GM21447 (cell line): ENCODE results near the gene CLEC4E.
A peak's percentile ranks its signal among the peaks of the same experiment; 100 is the strongest.
"Not testable (repeated sequence)": the region's sequence is repeated elsewhere in the genome, so short reads cannot be mapped to it uniquely, and the experiment has no call there.

Experiments
- ATAC-seq: cut with Tn5 transposase; IDR thresholded peaks from one replicate; pipeline ENCODE4 v1.9.1; 2021; ENCODE audit not compliant: unreplicated experiment

The CLEC4E gene

DNA sequence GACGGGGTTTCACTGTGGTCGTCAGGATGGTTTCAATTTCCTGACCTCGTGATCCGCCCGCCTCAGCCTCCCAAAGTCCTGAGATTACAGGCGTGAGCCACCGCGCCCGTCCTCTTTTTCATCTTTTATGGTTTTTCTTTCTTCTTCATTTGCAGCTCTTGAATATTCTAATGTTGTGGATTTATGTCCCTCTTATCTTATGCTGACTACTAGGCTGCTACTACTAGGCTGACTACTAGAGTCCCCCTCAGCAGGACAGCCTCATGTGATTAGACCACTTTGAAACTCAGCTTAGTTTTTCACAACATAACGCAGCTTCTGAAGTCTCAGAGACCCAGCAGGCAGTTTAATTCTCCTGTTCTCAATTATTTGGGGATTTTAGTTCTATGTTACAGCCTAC, 857 bp upstream of the CLEC4E start:
- no peak for ATAC-seq

DNA sequence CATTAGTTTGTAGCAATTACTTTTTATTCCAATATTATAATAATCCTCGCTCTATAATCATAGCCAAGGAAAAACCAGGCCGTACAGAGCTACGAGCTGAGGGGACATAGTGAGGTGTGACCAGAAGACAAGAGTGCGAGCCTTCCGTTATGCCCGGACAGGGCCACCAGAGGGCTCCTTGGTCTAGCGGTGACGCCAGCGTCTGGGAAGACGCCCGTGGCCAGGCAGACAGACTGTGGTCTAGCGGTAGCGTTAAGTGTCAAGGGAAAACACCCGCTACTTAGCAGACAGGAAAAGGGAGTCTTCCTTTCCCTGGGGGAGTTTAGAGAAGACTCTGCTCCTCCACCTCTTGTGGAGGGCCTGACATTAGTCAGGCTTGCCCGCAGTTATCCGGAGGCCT, 2.9 kb downstream of the CLEC4E start:
- ATAC-seq = not testable (repeated sequence)

DNA sequence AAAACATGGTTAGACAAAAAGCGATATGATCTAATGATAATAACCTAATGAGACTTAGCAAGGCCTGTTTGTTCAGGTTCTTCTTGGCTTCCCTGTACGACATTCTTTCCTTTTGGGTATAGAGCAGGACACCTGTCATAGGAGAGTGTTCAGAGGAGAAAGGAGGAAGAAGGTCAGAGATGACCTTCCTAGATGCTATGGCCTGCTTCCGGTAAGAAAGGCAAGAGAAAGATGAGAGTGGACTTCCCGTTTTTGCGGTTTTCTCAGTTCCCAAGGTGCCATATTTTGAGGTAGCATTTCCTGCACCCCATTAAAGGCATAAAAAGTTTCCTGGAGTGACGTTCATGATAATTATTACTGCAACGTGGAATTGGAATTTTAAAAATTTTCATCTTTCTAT, 8.7 kb downstream of the CLEC4E start:
- ATAC-seq = no peak

DNA sequence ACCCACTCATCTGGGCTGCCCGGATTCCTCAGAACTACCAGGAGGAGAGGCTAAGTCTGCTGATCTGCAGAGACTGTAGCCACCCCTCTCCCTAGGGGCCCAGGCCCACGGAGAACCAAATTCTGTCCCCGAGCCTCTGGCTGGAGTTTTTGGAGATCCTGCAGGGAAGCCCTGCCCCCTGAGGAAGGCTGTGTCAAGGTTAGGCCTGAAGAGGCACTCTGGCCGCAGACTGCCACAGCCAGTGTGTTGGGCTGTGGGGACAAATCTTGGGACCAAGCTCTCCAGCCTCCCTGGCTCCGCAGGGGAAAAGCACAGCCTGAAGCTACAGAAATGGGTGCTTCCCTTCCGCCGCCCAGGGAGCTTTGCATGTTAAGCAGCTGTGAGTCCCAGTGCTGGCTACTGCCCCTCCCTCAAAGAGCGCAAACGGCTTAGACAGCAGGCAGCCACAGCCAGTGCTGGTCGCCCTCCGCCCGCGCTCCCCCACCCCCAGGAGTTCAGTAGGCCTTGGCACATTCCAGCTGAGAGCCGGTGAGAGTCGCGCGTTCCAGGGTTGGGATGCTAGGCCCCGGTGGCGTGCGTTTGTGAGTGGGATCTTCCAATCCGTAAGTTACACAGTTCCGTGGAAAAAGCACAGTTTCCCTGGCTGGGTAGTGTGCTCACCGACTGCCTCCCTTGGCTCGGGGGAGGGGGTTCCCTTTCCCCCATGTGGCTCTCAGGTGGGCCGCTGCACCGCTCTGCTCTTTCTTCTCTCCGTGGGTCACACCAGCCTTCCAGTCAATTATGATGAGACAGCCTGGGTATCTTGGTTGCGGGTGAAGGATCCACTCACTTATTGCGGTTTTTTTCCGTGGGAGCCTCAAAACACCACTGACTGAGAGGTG, 13.2 kb downstream of the CLEC4E start:
- ATAC-seq = no peak

DNA sequence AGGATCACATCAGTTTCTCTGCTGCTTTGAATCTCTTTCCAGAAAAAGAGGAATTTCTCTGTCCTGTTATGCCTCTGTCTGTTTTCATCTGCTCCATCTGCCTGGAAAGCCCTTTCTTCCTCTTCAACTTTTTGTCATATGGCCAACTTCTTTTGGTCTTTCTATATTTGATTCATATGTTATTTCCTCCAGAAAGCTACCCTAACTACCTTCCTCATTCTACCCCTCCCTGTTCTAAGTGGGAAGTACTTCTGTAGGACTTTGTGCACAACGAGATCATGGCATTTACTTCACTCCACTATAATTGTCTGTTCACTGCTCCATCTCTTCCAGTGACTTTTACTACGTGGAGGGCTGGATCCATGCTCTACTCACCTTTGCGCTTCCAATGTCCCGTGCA, 21.5 kb downstream of the CLEC4E start:
- no peak for ATAC-seq

DNA sequence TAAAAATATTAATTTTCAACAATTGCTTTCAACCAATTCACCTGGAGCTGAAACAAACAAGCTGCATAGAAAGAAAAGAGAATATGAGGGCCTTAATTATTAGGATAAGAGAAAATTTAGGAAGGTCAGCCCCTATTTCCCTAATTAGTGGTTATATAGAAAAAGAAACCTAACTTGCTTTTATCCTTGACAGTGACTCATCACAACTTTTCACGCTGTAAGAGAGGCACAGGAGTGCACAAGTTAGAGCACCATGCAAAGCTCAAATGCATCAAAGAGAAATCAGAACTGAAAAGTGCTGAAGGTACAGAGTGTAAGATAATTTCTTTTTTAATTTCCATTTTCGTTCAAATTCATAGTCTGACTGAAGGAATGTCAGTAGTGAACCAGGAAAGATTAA, 22.7 kb downstream of the CLEC4E start:
- ATAC-seq = no peak

DNA sequence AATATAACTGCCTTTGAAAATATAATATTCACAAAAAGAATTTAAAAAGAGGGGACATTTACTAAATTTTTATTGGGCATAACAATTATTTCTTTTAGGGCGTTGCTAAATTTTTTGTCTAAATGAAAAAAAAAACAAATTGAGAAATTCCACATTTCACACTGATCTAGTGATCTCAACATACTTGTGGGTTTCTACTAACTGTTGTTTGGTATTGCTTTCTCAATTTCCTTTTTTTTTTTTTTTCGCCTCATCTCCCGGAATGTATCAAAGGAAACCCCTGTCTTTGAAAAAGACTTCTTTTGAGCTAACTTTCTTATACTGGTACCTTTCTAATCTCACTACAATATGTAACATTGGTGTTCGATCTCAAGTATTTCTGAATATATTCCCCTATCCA, 27.4 kb downstream of the CLEC4E start, which contains the start of gene CLEC4D:
CLEC4D (plus strand) TSS at position 248 of the 400 bp plus-strand sequence. CDS start 230 bp downstream, outside the sequence.
- ATAC-seq = no peak

DNA sequence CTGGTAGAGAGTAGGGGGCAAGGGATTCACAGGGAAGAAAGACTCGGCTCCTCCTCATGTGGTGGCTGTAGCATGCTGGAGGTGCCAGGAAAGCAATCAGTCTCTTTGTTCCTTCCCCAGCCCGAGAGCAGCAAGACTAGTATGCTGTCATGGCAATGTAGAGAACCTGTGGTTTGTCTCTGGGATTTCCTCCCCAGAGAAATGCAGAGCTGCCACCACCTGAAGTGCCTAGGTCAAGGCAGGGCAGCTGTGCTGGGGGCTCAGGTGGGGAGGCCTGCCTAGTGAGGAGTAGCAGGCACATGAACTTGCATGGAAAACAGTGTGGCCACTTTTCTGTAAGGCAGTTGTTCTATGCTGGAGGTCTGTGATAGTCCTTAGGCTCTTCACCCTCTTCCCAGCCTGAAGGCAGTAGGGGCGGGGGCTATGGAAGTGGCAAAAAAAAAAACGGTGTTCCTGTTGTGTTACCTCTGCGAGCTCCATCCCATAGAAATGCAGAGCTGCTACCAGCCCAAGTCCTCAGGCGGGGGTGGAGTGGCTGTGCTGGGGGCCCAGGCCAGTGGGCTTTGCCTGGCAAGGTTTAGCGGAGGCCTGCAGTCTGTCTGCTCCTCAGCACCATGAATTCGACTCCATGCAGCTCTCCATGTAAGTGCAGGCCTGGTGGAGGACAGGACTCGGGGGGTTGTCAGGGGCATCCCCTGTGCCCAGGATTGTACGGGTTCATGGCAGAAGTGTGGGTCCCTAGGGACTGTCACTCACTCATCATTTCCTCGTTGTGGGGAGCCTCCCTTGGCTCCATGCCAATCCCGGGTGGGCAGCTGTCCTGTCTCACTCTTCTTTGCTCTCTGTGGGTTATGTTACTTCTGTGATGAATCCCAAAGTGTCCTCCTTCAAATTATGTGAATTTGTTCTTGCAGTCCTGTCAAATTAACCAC, 31.5 kb downstream of the CLEC4E start:
- no peak for ATAC-seq

DNA sequence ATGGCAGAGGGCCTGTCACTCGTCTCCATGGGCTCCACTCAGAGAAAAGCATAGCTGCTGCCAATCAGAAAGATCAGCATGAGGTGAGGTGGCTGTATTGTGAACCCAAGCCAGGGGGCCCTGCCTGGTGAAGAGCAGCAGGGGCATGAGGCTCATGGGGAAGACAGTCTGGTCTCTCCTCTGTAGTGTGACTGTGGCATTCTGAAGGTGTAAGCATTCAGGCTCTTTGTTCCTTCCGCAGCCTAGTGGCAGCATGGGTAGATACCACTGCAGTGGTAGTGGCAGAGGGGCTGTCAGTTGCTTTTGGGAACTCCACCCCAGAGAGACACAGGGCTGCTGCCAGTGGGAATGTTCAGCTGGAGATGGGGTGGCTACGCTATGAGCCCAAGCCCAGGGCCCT, 32.5 kb downstream of the CLEC4E start:
- ATAC-seq = no peak

DNA sequence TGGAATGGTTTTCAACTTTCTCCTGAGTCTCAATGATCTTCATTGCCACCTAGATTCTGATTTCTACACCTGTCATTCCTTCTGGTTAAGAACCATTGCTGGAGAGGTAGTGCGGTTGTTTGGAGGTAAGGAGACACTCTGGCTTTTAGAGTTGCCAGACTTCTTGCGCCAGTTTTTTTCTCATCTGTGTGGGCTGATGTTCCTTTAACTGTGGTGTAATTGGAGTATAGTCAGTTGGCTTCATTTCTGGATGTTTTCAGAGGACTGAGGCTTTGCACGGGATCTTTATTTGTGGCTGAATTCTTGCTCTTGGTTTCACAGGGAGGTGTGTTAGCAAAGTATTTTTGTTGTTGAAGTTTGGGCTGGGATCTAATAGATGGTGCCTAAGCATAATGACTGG, 33.1 kb downstream of the CLEC4E start:
- no peak for ATAC-seq

DNA sequence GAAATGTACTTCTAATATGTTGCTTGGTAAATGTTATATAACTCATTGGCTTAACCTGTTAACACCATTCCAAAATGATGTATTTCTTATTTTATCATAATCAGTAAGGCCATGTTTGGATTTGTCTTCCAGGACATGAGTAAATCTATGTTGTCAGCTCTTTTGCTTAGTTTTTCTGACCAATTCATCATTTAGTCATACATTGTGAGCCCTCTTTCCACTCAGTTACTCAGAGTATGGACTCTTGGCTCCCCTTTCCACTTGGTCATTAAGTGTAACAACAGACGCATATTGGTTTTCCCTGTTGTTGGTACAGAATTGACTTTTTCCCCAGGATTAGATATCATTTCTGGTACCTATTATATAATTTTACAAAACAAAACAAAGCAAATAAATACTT, 36.4 kb downstream of the CLEC4E start:
- ATAC-seq = no peak

DNA sequence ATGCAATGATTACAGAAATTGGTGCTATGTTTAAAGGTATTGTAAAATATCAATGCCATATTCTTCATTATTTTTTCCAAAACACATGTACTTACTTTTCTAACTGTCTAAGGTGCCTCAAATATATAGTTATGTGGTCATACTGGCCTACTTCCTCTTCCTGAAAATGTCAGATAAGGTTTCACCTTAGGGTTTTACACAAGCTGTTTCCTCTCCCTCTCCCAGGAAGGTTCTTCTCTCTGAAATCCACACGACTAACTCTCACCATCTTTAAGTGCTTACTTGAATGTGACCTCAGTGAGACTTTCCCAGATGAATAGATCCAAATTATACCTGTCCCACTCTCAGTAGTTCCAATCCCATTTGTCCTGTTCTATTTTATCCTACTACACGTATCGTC, 39.0 kb downstream of the CLEC4E start:
- no peak for ATAC-seq

DNA sequence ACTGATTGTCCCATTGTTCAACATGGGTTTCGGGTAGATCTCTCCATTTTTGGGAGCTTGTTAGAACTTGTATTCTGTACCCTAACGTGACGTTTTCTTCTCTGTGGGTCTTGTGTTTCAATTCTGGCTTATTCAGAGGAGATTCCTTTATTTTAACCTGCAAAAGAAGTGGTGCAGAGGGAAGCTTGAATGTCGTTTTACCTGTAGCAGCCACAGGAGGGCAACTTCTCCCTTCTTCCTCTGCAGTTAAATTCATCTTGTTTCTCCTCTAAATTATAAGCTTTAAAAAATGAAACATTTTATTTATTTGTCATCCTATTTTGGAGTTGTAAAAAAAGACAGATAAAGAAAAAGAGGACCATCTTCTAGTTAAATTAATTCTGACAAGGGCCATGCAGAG, 41.1 kb downstream of the CLEC4E start:
- ATAC-seq = no peak

DNA sequence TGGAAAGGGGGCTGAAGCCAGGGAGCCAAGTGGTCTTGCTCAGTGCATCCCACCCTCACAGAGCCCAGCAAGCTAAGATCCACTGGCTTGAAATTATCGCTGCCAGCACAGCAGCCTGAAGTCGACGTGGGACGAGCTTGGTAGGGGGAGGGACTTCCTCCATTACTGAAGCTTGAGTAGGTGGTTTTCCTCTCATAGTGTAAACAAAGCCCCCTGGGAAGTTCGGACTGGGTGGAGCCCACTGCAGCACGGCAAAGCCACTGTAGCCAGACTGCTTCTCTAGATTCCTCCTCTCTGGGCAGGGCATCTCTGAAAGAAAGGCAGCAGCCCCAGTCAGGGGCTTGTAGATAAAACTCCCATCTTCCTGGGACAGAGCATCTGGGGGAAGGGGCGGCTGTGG, 44.6 kb downstream of the CLEC4E start:
- not testable (repeated sequence) for ATAC-seq

DNA sequence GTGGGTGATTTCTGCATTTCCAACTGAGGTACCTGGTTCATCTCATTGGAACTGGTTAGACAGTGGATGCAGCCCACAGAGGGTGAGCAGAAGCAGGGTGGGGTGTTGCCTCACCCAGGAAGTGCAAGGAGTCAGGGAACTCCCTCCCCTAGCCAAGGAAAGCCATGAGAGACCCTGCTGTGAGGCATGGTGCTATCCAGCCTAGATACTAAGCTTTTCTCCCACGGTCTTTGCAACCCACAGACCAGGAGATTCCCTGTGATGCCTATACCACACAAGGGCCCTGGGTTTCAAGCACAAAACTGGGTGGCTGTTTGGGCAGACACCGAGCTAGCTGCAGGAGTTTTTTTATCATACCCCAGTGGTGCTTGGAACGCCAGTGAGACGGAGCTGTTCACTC, 45.0 kb downstream of the CLEC4E start:
- ATAC-seq = not testable (repeated sequence)

DNA sequence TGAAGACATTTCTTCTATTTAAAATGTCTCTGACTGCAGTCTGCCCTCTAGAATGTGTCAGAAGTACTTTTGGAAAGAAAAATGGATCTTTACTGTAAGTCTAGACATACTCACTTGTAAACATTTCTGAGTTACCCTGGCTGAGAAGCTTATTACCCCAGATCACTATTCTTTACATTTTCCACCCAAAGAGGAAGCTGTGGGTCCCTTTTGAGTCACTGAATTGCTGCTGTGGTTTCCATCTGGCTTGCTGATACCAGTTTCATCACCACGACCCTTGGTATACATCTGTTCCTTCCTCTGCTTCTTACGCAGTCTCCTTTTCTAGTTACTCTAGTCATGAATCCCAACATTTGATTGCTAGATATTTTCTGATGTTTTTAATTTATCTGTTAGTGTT, 47.6 kb downstream of the CLEC4E start:
- ATAC-seq = peak; percentile 99

DNA sequence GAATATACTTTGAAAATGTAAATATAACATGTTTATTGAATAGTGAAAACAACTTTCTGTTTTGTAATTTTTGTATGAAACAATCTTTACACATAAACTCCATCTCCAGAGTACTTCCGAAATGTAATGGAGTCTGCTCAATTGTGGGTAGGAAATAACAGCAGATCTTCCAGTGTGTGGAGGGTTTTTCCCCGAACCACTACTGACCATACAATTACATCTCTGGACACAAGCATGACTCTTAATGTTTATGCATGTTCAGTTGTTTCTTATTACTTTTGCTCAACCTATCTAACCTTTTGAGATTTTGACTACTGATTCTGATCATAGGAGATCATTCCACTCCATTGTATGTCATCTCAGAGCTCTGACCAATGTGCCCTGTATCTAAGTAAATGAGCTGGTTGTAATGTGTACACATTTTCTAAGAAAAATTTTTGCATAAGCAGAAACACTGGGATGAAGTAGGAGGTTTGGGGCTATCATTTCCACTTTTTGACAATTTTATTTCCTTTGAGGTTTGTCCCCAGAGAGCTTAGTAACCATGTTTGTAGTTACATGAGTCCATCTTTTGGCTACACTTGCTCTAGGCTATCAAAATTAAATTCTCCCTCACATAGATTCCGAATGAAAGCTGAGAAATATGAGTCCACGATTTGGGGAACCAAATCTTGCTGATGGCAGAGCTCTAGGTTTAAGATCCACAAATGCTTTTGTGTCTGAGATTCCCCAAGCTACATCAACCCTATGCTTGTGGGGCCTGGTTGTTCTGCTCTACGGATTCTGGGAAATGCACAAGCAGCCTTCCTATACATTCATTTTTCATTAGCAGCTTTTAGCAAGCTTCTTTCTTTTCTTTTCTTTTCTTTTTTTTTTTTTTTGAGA, 48.8 kb downstream of the CLEC4E start:
- ATAC-seq = no peak
